ENCODE data around the gene GBX1.

The GBX1 gene

GRCh38 chr7:151114151-151115090, 53.1 kb downstream of the GBX1 start:
- DNase-seq (ENCODE audit: low read depth): peak; percentile 39

DNA sequence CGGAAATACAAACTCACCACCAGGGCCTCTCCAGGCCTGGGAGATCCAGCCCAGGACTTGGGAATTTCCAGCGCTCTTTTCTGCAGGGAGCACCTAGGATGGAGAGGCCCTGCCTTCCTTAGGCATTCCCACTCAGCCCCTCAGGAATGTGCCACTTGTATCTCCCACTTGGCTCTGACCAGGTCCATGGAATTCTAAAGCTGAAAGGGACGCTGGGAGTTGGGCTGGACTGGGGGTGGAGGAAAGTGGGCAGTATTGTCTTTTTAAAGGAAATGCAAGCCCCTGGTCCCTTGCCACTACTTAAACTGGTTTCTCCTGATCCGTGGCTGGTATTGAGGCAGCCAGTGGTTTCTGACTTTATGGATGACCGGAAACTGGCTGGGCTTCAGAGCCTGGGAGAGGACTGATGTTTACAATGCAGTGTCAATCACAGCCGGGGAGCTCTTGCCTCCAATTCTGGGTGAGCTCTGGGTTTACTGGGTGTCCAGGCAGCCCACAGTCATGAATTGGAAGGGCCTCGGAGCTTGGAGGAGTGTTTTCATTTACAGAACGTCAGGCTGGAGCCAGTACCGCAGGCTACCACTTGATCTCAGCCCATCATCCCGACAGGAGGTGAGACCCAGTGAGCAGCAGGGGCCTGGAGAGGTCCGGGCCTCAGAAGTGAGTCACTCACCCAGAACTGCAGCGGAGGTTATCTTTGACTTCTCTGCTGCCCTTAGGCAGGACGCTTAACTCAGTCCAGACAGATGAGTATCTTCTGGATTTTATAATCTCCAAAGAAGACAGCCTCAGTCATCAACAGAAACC, 53.9 kb downstream of the GBX1 start:
- DNase-seq (ENCODE audit: low read depth): peak; percentile 91

GRCh38 chr7:151110941-151111645, 56.4 kb downstream of the GBX1 start:
- peak; percentile 77 for DNase-seq (ENCODE audit: low read depth)

GRCh38 chr7:151110236-151110940, 57.1 kb downstream of the GBX1 start:
- DNase-seq (ENCODE audit: low read depth): no peak

- no peak for DNase-seq (ENCODE audit: low read depth)
These were observed 58.1 kb downstream of the GBX1 start for GRCh38 chr7:151109094-151110048.

DNA sequence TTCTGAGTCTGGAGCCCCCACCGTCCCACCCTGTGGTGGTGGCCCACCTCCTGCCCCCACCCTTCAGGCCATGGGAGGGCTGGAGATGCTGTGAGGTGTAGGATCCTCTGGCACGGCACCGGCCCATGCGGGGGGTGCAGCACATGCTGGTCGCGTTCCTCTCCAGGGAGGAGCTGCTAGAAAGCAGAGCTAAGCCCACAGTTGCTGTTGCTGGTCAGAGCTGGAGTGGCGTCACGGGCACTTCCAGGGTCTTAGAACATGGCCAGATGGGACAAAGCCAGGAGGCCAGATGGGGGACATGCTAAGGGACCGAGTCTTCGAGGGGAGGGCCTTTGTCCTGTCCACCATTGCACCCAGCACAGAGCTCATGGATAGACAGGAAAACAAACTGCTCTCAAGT, 59.6 kb downstream of the GBX1 start:
- DNase-seq (ENCODE audit: low read depth): no peak

DNA sequence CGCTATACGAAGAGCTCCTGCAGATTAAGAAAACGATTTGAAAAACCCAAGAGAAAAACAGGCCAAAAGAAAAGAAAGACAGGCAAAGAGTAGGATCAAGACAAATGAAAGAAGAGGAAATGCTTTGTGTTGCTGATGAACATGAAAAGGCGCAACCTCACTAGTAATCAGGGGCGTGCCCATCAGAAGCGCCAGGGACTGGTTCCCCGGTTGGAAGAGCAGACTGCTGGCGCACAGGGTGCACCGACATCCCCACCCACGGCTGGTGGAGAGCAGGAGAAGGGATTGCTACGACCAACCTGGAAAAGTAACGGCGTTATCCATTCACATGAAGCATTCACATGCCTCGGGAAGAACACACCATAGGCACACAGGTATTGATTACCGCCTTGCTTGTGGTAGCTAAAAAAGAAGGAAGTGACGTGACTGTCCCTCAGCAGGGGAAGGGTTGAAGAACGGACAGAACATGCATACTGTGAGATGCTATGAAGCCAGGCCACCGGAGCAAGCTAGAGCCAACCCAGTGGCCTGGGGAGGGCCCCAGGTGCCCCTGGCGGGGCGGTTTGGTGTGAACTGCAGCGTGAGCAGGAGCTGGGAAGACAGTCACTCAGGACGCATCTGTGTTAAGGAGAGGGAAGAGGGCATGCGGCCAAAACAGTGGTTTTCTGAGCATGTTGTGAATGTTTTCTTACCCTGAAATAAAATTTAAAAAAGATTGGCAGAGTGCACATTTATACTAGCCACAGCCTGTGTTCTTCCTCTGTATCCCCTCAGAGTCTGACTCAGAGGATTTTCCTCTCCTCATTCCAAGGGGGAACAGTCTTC, 62.9 kb downstream of the GBX1 start:
- no peak for DNase-seq (ENCODE audit: low read depth)

- no peak for DNase-seq (ENCODE audit: low read depth)
These were observed 63.5 kb downstream of the GBX1 start for GRCh38 chr7:151103973-151104372.

GRCh38 chr7:151102991-151103390, 64.5 kb downstream of the GBX1 start:
- DNase-seq (ENCODE audit: low read depth): no peak

DNA sequence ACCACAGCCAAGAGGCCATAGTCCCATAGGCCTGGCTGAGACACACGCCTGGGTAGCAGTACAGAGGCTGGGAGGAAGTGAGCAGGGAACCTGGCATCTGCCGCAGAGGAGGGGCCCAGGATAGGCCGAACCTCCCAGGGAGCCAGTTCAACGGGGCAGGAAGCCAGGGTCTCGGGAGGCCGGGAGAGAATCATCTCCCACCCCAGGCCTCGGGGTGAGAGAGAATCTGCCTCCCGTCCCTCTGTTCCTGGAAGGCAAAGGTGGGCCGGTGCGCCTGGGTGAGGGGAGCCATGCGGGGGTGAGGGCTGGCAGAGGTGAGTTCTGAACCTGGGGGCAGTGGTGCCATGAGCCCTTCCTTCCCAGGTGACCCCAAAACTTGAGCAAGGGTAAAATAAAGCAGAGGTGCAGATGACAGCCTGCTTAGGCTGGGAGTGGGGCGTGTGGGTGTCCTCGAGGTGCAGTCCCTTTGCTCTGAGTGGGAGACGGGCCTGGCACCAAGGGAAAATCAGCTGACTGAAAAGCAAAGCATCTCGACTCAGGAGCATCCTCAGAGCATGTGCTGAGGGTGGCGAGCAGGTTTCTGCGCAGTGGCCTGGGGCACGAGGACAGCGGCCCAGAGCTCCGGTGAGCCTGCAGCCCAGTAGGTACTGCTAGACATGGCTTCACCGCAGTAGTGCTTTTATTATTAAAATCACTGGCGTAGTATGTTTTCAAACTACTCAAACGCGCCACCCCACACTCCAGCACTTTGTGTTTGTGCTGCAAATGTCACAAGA, 65.7 kb downstream of the GBX1 start:
- no peak for DNase-seq (ENCODE audit: low read depth)

DNA sequence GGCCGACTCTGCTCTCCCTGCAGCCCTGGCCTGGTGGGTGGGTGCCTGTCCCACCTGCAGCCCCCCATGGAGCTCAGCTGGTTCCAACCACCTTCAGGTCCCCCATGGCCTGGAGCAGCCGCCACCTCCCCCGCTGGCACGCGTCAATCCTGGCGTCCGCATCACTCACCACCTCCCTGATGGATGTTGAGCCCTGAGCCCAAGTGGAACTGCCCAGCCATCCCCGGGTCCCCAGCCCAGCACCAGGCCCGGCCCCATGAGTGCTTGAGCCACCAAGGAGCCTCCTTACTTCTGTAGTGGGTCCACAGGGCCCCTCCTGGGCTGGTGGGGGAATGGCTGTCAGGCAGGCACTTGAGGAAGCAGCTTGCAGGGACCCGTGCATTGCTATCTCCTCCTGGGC, 66.6 kb downstream of the GBX1 start:
- no peak for DNase-seq (ENCODE audit: low read depth)

DNA sequence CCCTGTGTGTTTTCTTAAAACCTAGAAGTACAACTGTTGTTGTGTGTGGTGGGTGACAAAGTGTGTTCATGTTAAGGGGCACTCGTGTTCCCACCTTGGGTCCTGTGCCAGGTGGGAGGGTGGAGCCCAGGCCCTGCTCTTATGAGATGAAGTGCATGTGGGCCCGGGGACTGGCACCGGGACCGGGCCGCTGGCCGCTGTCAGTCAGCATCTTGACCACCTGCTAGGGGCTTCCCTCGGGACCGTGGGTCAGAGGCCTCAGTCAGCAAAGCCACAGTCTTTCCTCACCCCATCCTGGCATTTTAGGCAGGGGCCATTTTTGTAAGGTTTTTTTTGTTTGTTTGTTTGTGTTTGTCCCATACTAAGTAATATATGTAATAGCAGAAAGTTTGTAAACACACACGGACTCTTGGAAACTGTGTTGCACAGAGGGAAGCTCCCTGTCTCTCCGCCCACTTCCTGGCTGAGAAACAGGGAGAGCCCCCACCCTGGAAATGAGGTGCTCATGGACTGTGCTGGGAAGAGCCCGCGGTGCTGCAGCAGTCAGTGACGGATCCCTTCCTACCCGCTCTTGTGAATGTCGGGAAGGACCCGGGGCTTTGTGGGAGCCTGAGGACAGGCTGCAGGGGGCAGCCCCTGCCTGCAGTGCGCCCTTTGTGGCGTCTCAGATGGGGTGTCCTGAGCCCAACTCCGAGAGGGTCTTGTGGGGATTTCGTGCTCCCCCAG, 67.8 kb downstream of the GBX1 start:
- DNase-seq (ENCODE audit: low read depth): no peak

All from ELR (cell line).